CD4-positive, alpha-beta T cell treated with Interferon alpha-2 for 1 hour (primary cell): ENCODE results near the gene LRP5.

Source experiments
- DNase-seq, 2 donors: peaks; one replicate each; pipeline ENCODE4 v3.0.0-alpha.2; 2020 to 2022

The LRP5 gene

GRCh38 chr11:68312117-68312779 is at the start of gene LRP5:
Gene LRP5 (plus strand): TSS chr11:68312591. CDS start chr11:68312715, 124 bp downstream.
- DNase-seq = peak in 1 of 2 donors; percentile 26

GRCh38 chr11:68263444-68264035 is 48.9 kb upstream of the LRP5 start:
- no peak for DNase-seq

- no peak for DNase-seq
These were observed 48.1 kb upstream of the LRP5 start for GRCh38 chr11:68264244-68264643.

- no peak for DNase-seq
These were observed 47.5 kb upstream of the LRP5 start for GRCh38 chr11:68264741-68265540.

GRCh38 chr11:68266121-68266891 is 46.1 kb upstream of the LRP5 start:
- peak in 1 of 2 donors; percentile 26 for DNase-seq

- DNase-seq = no peak
These were observed 45.2 kb upstream of the LRP5 start for GRCh38 chr11:68266936-68267880.

GRCh38 chr11:68267881-68268240 is 44.5 kb upstream of the LRP5 start:
- no peak for DNase-seq

GRCh38 chr11:68269414-68270081 is 42.8 kb upstream of the LRP5 start:
- DNase-seq = no peak

GRCh38 chr11:68270196-68271022 is 42.0 kb upstream of the LRP5 start:
- DNase-seq = no peak

GRCh38 chr11:68271023-68271780 is 41.2 kb upstream of the LRP5 start:
- peak; percentile 68 to 77 for DNase-seq

GRCh38 chr11:68271781-68272608 is 40.4 kb upstream of the LRP5 start, which contains the start of gene C11orf24:
Gene C11orf24 (minus strand): TSS chr11:68271973. CDS start chr11:68263767, 8,206 bp downstream.
- peak; percentile 94 to 95 for DNase-seq

GRCh38 chr11:68273026-68273738 is 39.2 kb upstream of the LRP5 start:
- no peak for DNase-seq

GRCh38 chr11:68274306-68274705 is 38.1 kb upstream of the LRP5 start:
- no peak for DNase-seq

- no peak for DNase-seq
These were observed 36.5 kb upstream of the LRP5 start for GRCh38 chr11:68275721-68276507.

GRCh38 chr11:68276861-68277260 is 35.5 kb upstream of the LRP5 start:
- no peak for DNase-seq

GRCh38 chr11:68279676-68280075 is 32.7 kb upstream of the LRP5 start:
- no peak for DNase-seq
